ENCODE data around the gene CADM1.
A peak's percentile ranks its signal among the peaks of the same experiment; 100 is the strongest.

Gene CADM1

DNA sequence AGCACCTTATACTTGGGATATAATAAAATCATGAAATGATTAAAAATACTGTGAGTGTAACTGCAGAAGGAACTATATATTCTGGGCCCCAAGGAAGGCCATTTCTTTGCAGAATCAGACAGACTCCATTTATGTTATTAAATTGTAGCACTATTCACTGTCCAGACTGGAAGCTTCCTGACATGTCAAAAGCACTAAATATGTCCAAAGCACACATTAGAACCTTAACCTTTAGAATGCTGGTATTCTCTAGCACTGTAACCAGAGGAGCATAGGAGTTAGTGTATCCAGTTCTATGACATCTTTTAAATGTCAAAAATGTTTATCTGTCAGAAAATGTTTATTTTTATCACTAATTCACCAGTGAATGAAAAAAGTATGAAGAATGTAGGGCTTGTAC is 246.9 kb downstream of the CADM1 start:
- no peak for TF ChIP-seq EZH2phosphoT487 (IDR thresholded peaks at IDR 0.05; ENCODE audit: borderline replicate concordance, low read length)
- TF ChIP-seq, protein P1, sequence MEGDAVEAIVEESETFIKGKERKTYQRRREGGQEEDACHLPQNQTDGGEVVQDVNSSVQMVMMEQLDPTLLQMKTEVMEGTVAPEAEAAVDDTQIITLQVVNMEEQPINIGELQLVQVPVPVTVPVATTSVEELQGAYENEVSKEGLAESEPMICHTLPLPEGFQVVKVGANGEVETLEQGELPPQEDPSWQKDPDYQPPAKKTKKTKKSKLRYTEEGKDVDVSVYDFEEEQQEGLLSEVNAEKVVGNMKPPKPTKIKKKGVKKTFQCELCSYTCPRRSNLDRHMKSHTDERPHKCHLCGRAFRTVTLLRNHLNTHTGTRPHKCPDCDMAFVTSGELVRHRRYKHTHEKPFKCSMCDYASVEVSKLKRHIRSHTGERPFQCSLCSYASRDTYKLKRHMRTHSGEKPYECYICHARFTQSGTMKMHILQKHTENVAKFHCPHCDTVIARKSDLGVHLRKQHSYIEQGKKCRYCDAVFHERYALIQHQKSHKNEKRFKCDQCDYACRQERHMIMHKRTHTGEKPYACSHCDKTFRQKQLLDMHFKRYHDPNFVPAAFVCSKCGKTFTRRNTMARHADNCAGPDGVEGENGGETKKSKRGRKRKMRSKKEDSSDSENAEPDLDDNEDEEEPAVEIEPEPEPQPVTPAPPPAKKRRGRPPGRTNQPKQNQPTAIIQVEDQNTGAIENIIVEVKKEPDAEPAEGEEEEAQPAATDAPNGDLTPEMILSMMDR (IDR thresholded peaks at IDR 0.05; ENCODE audit: low read depth, low read length, poor library complexity, severe bottlenecking) = no peak
- Histone ChIP-seq H3K36me3 (ENCODE audit: control insufficient read depth, low read length) (no peaks in the 10 kb centered on the region), H3K9me2 (replicated peaks; ENCODE audit: control insufficient read depth, low read length) (no peaks in the 10 kb centered on the region), H3K4me2 (ENCODE audit: low read length) (no peak overlapping the region), H3K9me3 (ENCODE audit: control insufficient read depth, insufficient read depth, low read length) (no peaks in the 10 kb centered on the region), H4K20me1 (ENCODE audit: control insufficient read depth, insufficient read depth, low read depth, low read length) (no peaks in the 10 kb centered on the region), H3K27me3 (ENCODE audit: control insufficient read depth, low read length) (no peaks in the 10 kb centered on the region), H3K4me1 (ENCODE audit: control insufficient read depth, low read length) (peaks cover 22% of the 10 kb centered on the region), H3K27ac (ENCODE audit: low read depth, low read length) (no peak overlapping the region; the same call in none of the 2 replicates), H3F3A (ENCODE audit: control insufficient read depth, insufficient read depth) (no peaks in the 10 kb centered on the region), H3K4me3 (ENCODE audit: low read length) (no peak overlapping the region), H3K79me2 (ENCODE audit: control insufficient read depth, low read length) (no peaks in the 10 kb centered on the region)

DNA sequence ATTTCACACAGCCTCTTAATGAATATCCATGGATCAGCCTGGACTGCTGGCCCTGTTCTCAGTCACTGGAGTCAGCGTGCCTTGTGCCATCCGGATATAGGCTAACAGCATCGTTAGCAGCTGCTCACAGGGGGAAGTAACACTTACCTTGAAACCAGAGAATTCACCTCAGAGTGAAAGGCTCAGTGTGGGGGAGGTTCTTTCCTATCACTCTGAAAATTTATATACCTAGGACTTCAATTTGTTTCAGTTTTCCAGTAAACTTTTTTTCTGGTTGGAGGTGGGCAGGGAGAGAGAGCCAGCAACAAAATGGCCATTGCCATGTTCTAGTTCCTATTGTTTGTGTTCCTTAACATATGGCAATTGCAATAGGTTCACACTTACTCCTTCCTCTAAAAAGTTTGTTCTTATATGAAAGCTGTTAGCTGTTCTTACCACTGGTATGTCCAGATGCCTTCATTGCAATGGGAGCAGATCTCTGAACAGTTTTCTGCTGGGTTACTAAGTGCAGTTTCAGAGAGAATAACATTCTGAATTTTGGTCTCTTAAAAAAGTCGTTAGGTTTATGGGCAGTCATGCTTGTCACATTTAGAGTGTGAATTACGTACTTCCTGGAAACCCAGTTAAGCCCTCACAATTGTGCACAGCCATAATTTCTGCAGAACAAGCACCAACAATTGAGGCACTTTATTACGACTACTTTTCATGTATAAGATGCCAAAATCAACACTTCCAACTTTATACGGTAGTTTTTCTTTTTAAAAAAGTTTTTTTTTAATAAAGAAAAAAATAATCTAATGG is 247.6 kb downstream of the CADM1 start:
- Histone ChIP-seq H4K20me1 (ENCODE audit: control insufficient read depth, insufficient read depth, low read depth, low read length) (no peaks in the 10 kb centered on the region), H3K79me2 (ENCODE audit: control insufficient read depth, low read length) (no peaks in the 10 kb centered on the region), H3F3A (ENCODE audit: control insufficient read depth, insufficient read depth) (no peaks in the 10 kb centered on the region), H3K4me1 (ENCODE audit: control insufficient read depth, low read length) (peaks cover 22% of the 10 kb centered on the region), H3K4me3 (ENCODE audit: low read length) (peak overlapping the region; percentile 3; the same call in 1 of the 2 replicates), H3K36me3 (ENCODE audit: control insufficient read depth, low read length) (no peaks in the 10 kb centered on the region), H3K4me2 (ENCODE audit: low read length) (peak overlapping the region; percentile 35), H3K27me3 (ENCODE audit: control insufficient read depth, low read length) (no peaks in the 10 kb centered on the region), H3K27ac (ENCODE audit: low read depth, low read length) (peak overlapping the region; percentile 31), H3K9me3 (ENCODE audit: control insufficient read depth, insufficient read depth, low read length) (no peaks in the 10 kb centered on the region), H3K9me2 (replicated peaks; ENCODE audit: control insufficient read depth, low read length) (no peaks in the 10 kb centered on the region)
- TF ChIP-seq, protein P1 (IDR thresholded peaks at IDR 0.05; ENCODE audit: low read depth, low read length, poor library complexity, severe bottlenecking) = no peak
- no peak for TF ChIP-seq EZH2phosphoT487 (IDR thresholded peaks at IDR 0.05; ENCODE audit: borderline replicate concordance, low read length)

GRCh38 chr11:115255006-115255762 is 249.0 kb downstream of the CADM1 start:
- Histone ChIP-seq H3F3A (ENCODE audit: control insufficient read depth, insufficient read depth) (no peaks in the 10 kb centered on the region), H3K9me2 (replicated peaks; ENCODE audit: control insufficient read depth, low read length) (no peaks in the 10 kb centered on the region), H3K27ac (ENCODE audit: low read depth, low read length) (no peak overlapping the region), H3K79me2 (ENCODE audit: control insufficient read depth, low read length) (no peaks in the 10 kb centered on the region), H3K36me3 (ENCODE audit: control insufficient read depth, low read length) (no peaks in the 10 kb centered on the region), H4K20me1 (ENCODE audit: control insufficient read depth, insufficient read depth, low read depth, low read length) (no peaks in the 10 kb centered on the region), H3K4me1 (ENCODE audit: control insufficient read depth, low read length) (peaks cover 22% of the 10 kb centered on the region), H3K27me3 (ENCODE audit: control insufficient read depth, low read length) (no peaks in the 10 kb centered on the region), H3K9me3 (ENCODE audit: control insufficient read depth, insufficient read depth, low read length) (no peaks in the 10 kb centered on the region), H3K4me3 (ENCODE audit: low read length) (no peak overlapping the region), H3K4me2 (ENCODE audit: low read length) (no peak overlapping the region)
- TF ChIP-seq EZH2phosphoT487 (IDR thresholded peaks at IDR 0.05; ENCODE audit: borderline replicate concordance, low read length) = no peak
- TF ChIP-seq, protein P1 (IDR thresholded peaks at IDR 0.05; ENCODE audit: low read depth, low read length, poor library complexity, severe bottlenecking) = no peak
